H1 (cell line): Measurements from ENCODE around the gene LYPD6. TPM values are rescaled to one million over a fixed set of nuclear protein-coding genes. Genes with fewer than 3 reads are reported as not detected.

Experiments
- CTCF ChIA-PET: fragments of 300-600 bp; sonication (Branson Sonifier 250); formaldehyde crosslinking; loops from one replicate; lab custom pipeline; 2021; ENCODE audit not compliant: partially characterized antibody; lab: Charles Lee
- POLR2A ChIA-PET: fragments of 300-600 bp; sonication (Branson Sonifier 250); formaldehyde crosslinking; loops from one replicate; lab custom pipeline; 2021; ENCODE audit warnings: inconsistent platforms; ENCODE audit not compliant: partially characterized antibody; lab: Charles Lee
- DNase-seq, 2 experiments: peaks; one replicate each; pipeline versions ENCODE4 v3.0.0 to v3.0.0-alpha.2; 2010 to 2022; ENCODE audit warnings: low spot score in 2 of 2, low read depth in 1 of 2, mixed read lengths in 1 of 2
- FAIRE-seq: peaks from 2 replicates; lab custom pipeline; 2011; peaks lifted over from hg19 to GRCh38; lab: Jason Lieb, UNC
- H2AFZ ChIP-seq: 2 replicates; pipeline ENCODE4 v1.8.1; 2012; ENCODE audit warnings: low read length, inconsistent platforms
- H2AK5ac ChIP-seq: 2 replicates; pipeline ENCODE4 v1.6.1; 2013; ENCODE audit warnings: low read depth, low read length
- H2BK120ac ChIP-seq: replicated peaks from 2 replicates; pipeline ENCODE3; 2013; ENCODE audit warnings: low read depth, low read length, inconsistent platforms
- H2BK12ac ChIP-seq: 2 replicates; pipeline ENCODE4 v1.6.1; 2013; ENCODE audit warnings: low read depth, low read length
- H2BK15ac ChIP-seq: 2 replicates; pipeline ENCODE4 v1.6.1; 2013; ENCODE audit warnings: low read length
- H2BK20ac ChIP-seq: 2 replicates; pipeline ENCODE4 v1.6.1; 2013; ENCODE audit warnings: low read length
- H2BK5ac ChIP-seq: 2 replicates; pipeline ENCODE4 v1.6.1; 2013; ENCODE audit warnings: low read depth, low read length
- H3K14ac ChIP-seq: 2 replicates; pipeline ENCODE4 v1.6.1; 2013; ENCODE audit warnings: inconsistent platforms; ENCODE audit not compliant: insufficient read length
- H3K18ac ChIP-seq: 2 replicates; pipeline ENCODE4 v1.6.1; 2013; ENCODE audit warnings: low read length; ENCODE audit errors: extremely low read depth
- H3K23ac ChIP-seq: 2 replicates; pipeline ENCODE4 v1.6.1; 2013; ENCODE audit warnings: inconsistent platforms; ENCODE audit not compliant: insufficient read length
- H3K23me2 ChIP-seq: 2 replicates; pipeline ENCODE4 v1.6.1; 2013; ENCODE audit warnings: low read depth, low read length
- H3K27ac ChIP-seq: 2 replicates; pipeline ENCODE4 v1.6.1; 2011; ENCODE audit warnings: low read depth, low read length, inconsistent platforms
- H3K27me3 ChIP-seq, 4 experiments: replicated peaks in 1 of 4; 1 replicate in 1 of 4; 2 replicates in 3 of 4; pipeline versions ENCODE4 v1.6.1 to v1.8.1; 2011 to 2013; ENCODE audit warnings: low read length in 3 of 4, mild to moderate bottlenecking in 3 of 4, inconsistent platforms in 2 of 4, mixed read lengths in 2 of 4, moderate library complexity in 1 of 4; ENCODE audit not compliant: control insufficient read depth in 3 of 4, insufficient read depth in 3 of 4; ENCODE audit errors: extremely low read depth in 1 of 4
- H3K36me3 ChIP-seq, 4 experiments: 2 replicates each; pipeline versions ENCODE4 v1.6.1 to v1.8.1; 2011 to 2013; ENCODE audit warnings: mild to moderate bottlenecking in 4 of 4, low read length in 3 of 4, moderate library complexity in 2 of 4, control low read depth in 1 of 4, inconsistent platforms in 1 of 4; ENCODE audit not compliant: insufficient read depth in 4 of 4, control insufficient read depth in 2 of 4
- H3K4ac ChIP-seq: replicated peaks from 2 replicates; pipeline ENCODE3; 2013; ENCODE audit warnings: low read length, low read depth, mixed read lengths, inconsistent platforms; ENCODE audit not compliant: insufficient read length
- H3K4me1 ChIP-seq, 4 experiments: replicated peaks in 1 of 4; 1 replicate in 1 of 4; 2 replicates in 3 of 4; pipeline versions ENCODE4 v1.6.1 to v1.8.1; 2011 to 2013; ENCODE audit warnings: low read length in 3 of 4, inconsistent platforms in 2 of 4, mixed read lengths in 1 of 4; ENCODE audit not compliant: insufficient read depth in 4 of 4, control insufficient read depth in 3 of 4
- H3K4me2 ChIP-seq, 2 experiments: 2 replicates each; pipeline versions ENCODE4 v1.6.1 to v1.8.1; 2011 to 2013; ENCODE audit warnings: low read depth in 2 of 2, low read length in 2 of 2, control low read depth in 1 of 2, inconsistent platforms in 1 of 2, mild to moderate bottlenecking in 1 of 2; ENCODE audit not compliant: insufficient read depth in 1 of 2
- H3K4me3 ChIP-seq, 4 experiments: fragments of 200-600, 300-600 bp in 1 of 4; sonication (generic), shearing (Covaris generic), sonication (Bioruptor Twin) in 1 of 4; 2 replicates each; pipeline versions ENCODE4 v1.5.1 to v1.8.1; 2011 to 2016; ENCODE audit warnings: low read length in 4 of 4, low read depth in 3 of 4, control low read depth in 2 of 4, inconsistent platforms in 2 of 4, mild to moderate bottlenecking in 2 of 4, mixed read lengths in 1 of 4, moderate library complexity in 1 of 4; ENCODE audit not compliant: insufficient read depth in 2 of 4; ENCODE audit errors: extremely low read depth in 1 of 4
- H3K56ac ChIP-seq: replicated peaks from 2 replicates; pipeline ENCODE3; 2013; ENCODE audit warnings: low read depth, mild to moderate bottlenecking, mixed read lengths, low read length, inconsistent platforms; ENCODE audit not compliant: insufficient read length
- H3K79me1 ChIP-seq: 2 replicates; pipeline ENCODE4 v1.6.1; 2013; ENCODE audit warnings: low read depth, low read length, control low read depth
- H3K79me2 ChIP-seq, 2 experiments: 2 replicates each; pipeline versions ENCODE4 v1.6.1 to v1.8.1; 2012 to 2013; ENCODE audit warnings: low read length in 2 of 2, mild to moderate bottlenecking in 2 of 2, inconsistent platforms in 1 of 2; ENCODE audit not compliant: insufficient read depth in 2 of 2, control insufficient read depth in 1 of 2
- H3K9ac ChIP-seq, 4 experiments: replicated peaks in 1 of 4; 1 replicate in 1 of 4; 2 replicates in 3 of 4; pipeline versions ENCODE4 v1.6.1 to v1.8.1; 2011 to 2013; ENCODE audit warnings: low read depth in 3 of 4, low read length in 3 of 4, control low read depth in 2 of 4, mild to moderate bottlenecking in 2 of 4, moderate library complexity in 2 of 4, inconsistent platforms in 1 of 4; ENCODE audit errors: extremely low read depth in 1 of 4
- H3K9me3 ChIP-seq, 2 experiments: 2 replicates each; pipeline versions ENCODE4 v1.6.1 to v1.8.1; 2012 to 2013; ENCODE audit warnings: mild to moderate bottlenecking in 2 of 2, moderate library complexity in 2 of 2, control low read depth in 1 of 2, inconsistent platforms in 1 of 2, low read depth in 1 of 2, low read length in 1 of 2, mixed read lengths in 1 of 2; ENCODE audit not compliant: insufficient read depth in 2 of 2
- H4K20me1 ChIP-seq, 2 experiments: replicated peaks in 1 of 2; 2 replicates each; pipeline versions ENCODE3 to v1.8.1; 2011 to 2013; ENCODE audit warnings: inconsistent platforms in 2 of 2, low read length in 2 of 2, mild to moderate bottlenecking in 1 of 2; ENCODE audit not compliant: insufficient read depth in 2 of 2, control insufficient read depth in 1 of 2
- H4K5ac ChIP-seq: 2 replicates; pipeline ENCODE4 v1.6.1; 2013; ENCODE audit warnings: low read length, low read depth, mixed read lengths, inconsistent platforms; ENCODE audit not compliant: insufficient read length
- H4K8ac ChIP-seq: 2 replicates; pipeline ENCODE4 v1.8.0; 2013; ENCODE audit warnings: mild to moderate bottlenecking, moderate library complexity, low read length, inconsistent platforms; ENCODE audit not compliant: insufficient read depth; ENCODE audit errors: extremely low read depth
- H4K91ac ChIP-seq: replicated peaks from 2 replicates; pipeline ENCODE3; 2013; ENCODE audit warnings: low read length, mixed read lengths, inconsistent platforms; ENCODE audit not compliant: insufficient read length
- HDAC6 ChIP-seq: IDR thresholded peaks from one replicate; pipeline ENCODE4 v1.7.1; 2012; ENCODE audit warnings: low read depth, mild to moderate bottlenecking, inconsistent platforms, low read length, moderate library complexity
- NANOG ChIP-seq: IDR thresholded peaks from 2 replicates; pipeline ENCODE4 v1.6.1; 2011; ENCODE audit warnings: low read length, low read depth, mild to moderate bottlenecking, inconsistent platforms; ENCODE audit not compliant: insufficient read depth, poor library complexity, severe bottlenecking
- POLR2AphosphoS5 ChIP-seq: IDR thresholded peaks from 2 replicates; pipeline ENCODE4 v1.6.1; 2011; ENCODE audit warnings: low read depth, low read length
- SP1 ChIP-seq: IDR thresholded peaks from 2 replicates; pipeline ENCODE4 v1.6.1; 2011; ENCODE audit warnings: low read depth, low read length
- SP4 ChIP-seq: IDR thresholded peaks from 2 replicates; pipeline ENCODE4 v1.6.1; 2012; ENCODE audit warnings: low read length, inconsistent platforms
- TCF12 ChIP-seq: IDR thresholded peaks from 2 replicates; pipeline ENCODE4 v1.6.1; 2011; ENCODE audit warnings: low read depth, mild to moderate bottlenecking, low read length
- WGBS, 2 experiments: shearing (Covaris generic) in 1 of 2; methylation state at CpG; one replicate each; pipeline versions ENCODE4 v1.1.6 to v1.1.7; 2013 to 2015; ENCODE audit warnings: low lambda C conversion rate in 2 of 2, mixed read lengths in 2 of 2, inconsistent platforms in 1 of 2, low coverage in 1 of 2, missing lambda C conversion rate in 1 of 2; ENCODE audit not compliant: insufficient replicate concordance in 2 of 2, insufficient coverage in 1 of 2, insufficient read length in 1 of 2; ENCODE audit errors: extremely low coverage in 1 of 2, missing lambda C conversion rate in 1 of 2; 5-methylcytosine and 5-hydroxymethylcytosine counted together
- polyA plus RNA-seq, 7 experiments: library from polyadenylated mRNA; depleted of rRNA in 3 of 7; stranded (reverse) in 5 of 7; unstranded in 2 of 7; fragments of >200 nt in 5 of 7; fragments of 200-250 nt in 2 of 7; gene quantifications; 1 replicate in 5 of 7; 2 replicates in 1 of 7; 4 replicates in 1 of 7; pipeline versions ENCODE4 v1.2.1 to v1.2.3, GENCODE V29; 2011 to 2013; ENCODE audit warnings: missing spikeins in 2 of 7, mixed read lengths in 2 of 7
- total RNA-seq: library from RNA; stranded (reverse); fragmentation: NEBNext Ultra II Directional; extraction: Animal tissue kit (Norgen Biotek cat#: 25700); gene quantifications from 2 replicates; pipeline ENCODE4 v1.2.1, GENCODE V29; 2021
- TF ChIP-seq, protein P1 (sequence below): IDR thresholded peaks from 2 replicates; pipeline ENCODE4 v1.6.1; 2012; ENCODE audit warnings: inconsistent platforms

LYPD6 gene
- total and polyA plus RNA-seq, 2 of the 8 experiments (the other 6 are each of a cell fraction or from before 2014, with no cell fraction given): 5.6 to 8.9 TPM

DNA sequence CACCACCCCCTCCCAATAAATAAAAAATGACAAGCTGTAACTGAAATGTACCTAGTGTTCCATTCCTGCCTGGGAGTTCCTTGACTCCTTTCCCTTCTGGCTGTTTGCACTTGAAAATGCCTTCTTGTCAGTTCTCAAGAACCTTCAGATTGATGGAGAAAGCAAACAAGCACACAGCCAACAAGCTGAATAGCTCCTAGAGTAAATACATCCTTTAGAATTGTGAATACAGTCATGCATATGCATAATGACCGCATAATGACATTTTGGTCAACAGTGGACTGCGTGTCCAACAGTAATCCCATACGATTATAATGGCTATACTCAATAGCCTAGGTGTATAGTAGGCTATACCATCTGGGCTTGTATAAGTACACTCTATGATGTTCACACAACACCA, 97.0 kb downstream of the LYPD6 start:
- Histone ChIP-seq H2BK120ac (no peak overlapping the region), H2BK20ac (no peak overlapping the region), H3K14ac (no peak overlapping the region), H3K4me1 (peaks cover 0 to 1% (median 0%) of the 10 kb centered on the region in 4 experiments; a peak in 2 of 7 replicates), H3K23me2 (no peaks in the 10 kb centered on the region), H4K20me1 (no peaks in the 10 kb centered on the region), H2BK15ac (no peak overlapping the region), H3K23ac (no peak overlapping the region), H4K91ac (no peak overlapping the region), H3K27ac (no peak overlapping the region), H4K5ac (no peak overlapping the region), H2AFZ (no peak overlapping the region), H3K4me3 (no peak overlapping the region), H3K9me3 (no peaks in the 10 kb centered on the region; a peak in 1 of 4 replicates), H2BK12ac (no peak overlapping the region), H3K18ac (no peak overlapping the region), H3K9ac (no peak overlapping the region), H3K36me3 (no peaks in the 10 kb centered on the region), H4K8ac (no peak overlapping the region), H3K56ac (no peak overlapping the region), H2AK5ac (no peak overlapping the region), H3K27me3 (no peaks in the 10 kb centered on the region; a peak in 1 of 7 replicates), H3K79me1 (no peaks in the 10 kb centered on the region), H3K4ac (no peak overlapping the region), H3K79me2 (no peaks in the 10 kb centered on the region), H2BK5ac (no peak overlapping the region), H3K4me2 (no peak overlapping the region)
- WGBS, 2 experiments: 89% methylated on average over 3 of the region's 3 CpGs; no CpG with 5 or more reads in 1 of the 2 experiments
- CTCF ChIA-PET: no interaction called here
- FAIRE-seq (no peak), DNase-seq (no peak)
- POLR2A ChIA-PET: no interaction called here
- TF ChIP-seq, protein P1, sequence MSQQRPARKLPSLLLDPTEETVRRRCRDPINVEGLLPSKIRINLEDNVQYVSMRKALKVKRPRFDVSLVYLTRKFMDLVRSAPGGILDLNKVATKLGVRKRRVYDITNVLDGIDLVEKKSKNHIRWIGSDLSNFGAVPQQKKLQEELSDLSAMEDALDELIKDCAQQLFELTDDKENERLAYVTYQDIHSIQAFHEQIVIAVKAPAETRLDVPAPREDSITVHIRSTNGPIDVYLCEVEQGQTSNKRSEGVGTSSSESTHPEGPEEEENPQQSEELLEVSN: no peak
- TF ChIP-seq TCF12: no peak
- no peak for TF ChIP-seq SP1
- TF ChIP-seq POLR2AphosphoS5: no peak
- no peak for TF ChIP-seq SP4
- no peak for TF ChIP-seq NANOG
- TF ChIP-seq HDAC6: no peak
